GOT3 (cell line): ENCODE results near the gene DNAJB2.
"Not testable (repeated sequence)": the region's sequence is repeated elsewhere in the genome, so short reads cannot be mapped to it uniquely, and the experiment has no call there.

Experiments
- DNase-seq: peaks from one replicate; lab custom pipeline; 2025; ENCODE audit warnings: mixed read lengths; lab: John Stamatoyannopoulos, UW

The DNAJB2 gene

GRCh38 chr2:219285373-219285735, 6.2 kb downstream of the DNAJB2 start:
- DNase-seq: no peak

DNA sequence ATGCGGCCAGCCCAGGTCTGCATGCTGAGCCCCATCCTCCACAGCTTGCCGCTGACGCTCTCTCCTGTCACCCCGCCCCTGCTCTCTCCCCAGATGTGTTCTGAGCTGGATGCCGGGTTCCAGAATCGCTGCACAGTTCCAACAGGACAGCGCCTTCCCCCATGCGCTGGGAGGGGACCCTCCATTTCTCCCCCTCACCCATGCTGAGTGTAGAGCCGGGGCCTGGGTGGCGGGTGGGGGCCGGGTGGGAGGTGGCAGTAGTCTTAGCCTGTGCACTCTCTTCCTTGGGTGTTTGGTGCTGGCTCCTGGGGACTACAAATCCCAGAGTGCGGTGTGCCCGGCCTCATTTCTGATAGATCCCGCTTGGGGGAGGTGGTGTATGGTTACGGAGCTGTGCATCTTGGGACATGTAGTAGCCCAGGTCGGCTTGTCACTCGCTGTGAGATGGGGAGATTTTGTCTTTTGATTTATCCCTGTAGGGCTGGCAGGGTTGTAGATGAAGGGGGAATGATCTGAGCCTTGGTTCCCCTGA, 6.8 kb downstream of the DNAJB2 start:
- no peak for DNase-seq

DNA sequence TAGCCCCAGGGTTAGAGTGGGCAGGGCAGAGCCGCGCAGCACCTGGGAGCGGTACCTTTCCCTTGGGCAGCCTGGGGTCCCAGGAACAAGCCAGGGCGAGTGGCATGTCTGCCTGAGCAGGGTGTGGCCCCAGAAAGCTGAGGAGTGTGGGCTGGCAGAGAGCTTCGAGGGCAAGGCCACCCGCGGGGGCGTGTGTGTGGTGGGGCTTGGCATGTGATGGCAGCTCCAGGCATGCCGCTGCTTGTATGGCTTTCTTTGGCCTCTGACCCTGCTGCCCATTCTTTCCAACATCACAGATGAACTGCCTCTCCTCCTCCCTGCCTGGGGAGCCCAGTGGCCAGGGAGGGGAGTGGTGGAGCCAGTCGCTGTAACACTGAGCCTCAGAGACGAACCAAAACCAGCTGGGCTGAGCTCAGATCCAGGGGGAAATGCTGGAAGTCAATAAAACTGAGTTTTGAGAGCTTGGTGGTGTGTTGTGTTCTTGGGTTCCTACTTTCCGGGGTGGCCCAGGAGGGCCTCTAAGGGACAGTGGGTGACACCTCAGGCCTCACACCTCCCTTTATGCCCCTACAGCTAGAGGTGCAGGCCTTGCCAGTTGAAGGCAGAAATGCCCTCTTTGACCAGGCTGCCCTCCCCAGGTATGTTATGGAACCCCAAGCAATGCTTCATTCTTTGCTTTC, 7.4 kb downstream of the DNAJB2 start:
- DNase-seq: peak; percentile 10

DNA sequence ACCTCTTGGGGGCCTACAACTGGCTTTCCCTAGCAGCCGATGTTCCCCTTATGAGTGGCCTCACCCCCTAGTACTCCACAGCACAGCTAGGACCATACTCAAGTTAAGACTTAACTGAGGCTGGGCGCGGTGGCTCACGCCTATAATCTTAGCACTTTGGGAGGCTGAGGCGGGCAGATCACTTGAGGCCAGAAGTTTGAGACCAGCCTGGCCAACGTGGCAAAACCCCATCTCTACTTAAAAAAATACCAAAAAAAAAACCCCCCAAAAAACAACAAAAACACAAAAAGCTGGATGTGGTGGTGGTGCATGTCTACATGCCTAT, 7.9 kb downstream of the DNAJB2 start:
- not testable (repeated sequence) for DNase-seq

DNA sequence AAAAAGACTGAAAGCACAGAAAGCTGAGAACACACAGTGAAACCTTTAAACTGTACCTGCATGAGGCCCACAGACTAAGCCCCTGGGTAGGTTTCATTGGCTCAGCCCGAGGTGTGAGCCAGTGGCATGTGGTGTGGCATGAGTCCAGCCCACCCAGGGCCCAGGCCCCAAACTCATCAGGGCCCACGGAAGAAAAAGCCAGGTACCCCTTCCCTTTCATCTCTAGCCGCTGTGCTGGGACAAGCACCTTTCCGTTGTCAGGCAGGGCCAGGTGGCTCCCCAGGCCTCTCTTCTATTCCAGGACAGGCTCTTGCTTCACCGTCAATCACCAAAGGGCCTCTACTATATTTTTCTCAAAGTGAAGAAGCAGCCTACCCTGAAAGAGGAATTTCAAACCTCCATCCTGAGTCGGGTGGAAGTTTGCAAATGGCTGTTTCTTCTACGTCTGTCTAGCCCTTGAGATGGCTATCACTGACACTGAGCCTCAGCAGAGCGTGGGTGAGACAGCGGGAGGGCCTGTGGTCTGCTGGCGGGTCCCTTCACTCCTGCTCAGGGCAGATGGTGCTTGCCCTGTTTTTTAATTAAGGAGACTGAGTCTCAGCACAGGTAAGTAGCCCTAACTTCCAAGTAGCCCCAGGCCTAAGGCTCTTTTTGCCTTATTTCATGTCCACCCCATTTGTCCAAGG, 8.6 kb downstream of the DNAJB2 start:
- no peak for DNase-seq

DNA sequence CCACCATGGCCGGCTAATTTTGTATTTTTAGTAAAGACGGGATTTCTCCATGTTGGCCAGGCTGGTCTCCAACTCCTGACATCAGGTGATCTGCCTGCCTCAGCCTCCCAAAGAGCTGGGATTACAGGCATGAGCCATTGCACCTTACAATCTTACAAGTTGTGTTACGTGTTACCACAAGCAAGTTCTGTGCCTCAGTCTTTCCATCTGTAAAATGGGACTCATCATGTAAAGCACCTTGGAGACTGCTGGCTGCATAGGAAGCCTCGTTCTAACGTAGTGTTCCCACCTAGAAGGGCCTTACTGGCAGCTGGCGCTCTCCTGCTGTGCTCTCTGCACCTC, 10.0 kb downstream of the DNAJB2 start:
- no peak for DNase-seq

DNA sequence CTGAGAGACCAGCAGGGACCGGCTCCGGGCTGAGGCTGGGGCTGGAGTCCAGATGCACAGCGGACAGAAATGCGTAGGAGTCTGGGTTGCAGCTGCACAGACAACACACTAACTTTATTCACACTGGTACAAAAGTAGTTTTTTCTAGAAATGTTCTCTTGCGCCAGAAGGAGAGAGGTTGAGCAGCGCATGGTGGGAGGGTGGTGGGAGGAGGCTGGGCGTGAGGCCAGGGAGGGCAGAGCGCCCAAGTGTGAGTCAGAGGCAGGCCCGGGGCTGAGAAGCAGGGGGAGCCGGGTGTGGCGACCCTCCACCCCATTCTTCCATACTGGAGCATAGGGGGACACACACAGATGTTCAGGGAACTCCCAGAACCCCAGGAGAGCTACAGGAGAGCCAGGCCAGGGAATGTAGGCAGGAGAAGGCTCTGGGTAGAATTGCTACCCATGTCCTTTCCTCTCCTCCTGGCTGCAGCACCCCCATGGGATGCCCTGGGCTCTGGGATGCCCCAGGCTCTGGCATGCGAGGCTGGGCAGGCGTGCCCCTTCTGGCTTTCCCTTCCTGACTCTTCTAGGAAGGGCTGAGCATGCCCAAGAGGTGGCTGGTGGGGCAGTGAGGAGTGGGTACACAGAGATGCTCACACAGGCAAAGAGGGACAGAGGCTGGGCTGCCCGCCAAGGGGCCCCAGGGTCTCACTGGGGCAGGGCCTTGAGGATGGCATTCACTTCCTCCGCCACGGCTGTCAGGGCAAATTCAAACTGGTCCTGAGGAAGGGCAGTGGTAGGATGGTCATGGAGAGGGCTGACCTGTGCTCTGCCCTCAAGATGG, 10.6 kb downstream of the DNAJB2 start:
- peak; percentile 51 for DNase-seq

- DNase-seq: no peak
Observed at GRCh38 chr2:219290381-219291171, 11.4 kb downstream of the DNAJB2 start.

DNA sequence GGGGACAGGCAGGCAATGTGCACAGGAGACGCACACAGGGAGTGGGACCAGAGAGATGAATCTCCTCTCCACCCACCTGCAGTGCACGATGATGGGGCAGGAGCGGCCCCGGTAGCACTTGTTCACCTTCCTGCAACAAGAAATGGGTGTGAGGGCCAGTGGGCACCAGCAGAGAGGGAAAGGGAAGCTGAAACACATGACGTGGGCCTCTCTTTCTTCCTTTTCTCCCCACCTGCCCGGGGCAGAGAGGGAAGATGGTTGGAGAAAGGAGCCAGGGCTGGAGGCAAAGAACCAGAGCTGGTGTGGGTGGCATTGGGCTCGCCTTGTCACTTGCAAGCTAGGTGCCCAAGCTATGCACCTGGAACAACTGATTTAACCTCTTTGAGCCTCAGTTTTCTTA, 12.2 kb downstream of the DNAJB2 start:
- no peak for DNase-seq

DNA sequence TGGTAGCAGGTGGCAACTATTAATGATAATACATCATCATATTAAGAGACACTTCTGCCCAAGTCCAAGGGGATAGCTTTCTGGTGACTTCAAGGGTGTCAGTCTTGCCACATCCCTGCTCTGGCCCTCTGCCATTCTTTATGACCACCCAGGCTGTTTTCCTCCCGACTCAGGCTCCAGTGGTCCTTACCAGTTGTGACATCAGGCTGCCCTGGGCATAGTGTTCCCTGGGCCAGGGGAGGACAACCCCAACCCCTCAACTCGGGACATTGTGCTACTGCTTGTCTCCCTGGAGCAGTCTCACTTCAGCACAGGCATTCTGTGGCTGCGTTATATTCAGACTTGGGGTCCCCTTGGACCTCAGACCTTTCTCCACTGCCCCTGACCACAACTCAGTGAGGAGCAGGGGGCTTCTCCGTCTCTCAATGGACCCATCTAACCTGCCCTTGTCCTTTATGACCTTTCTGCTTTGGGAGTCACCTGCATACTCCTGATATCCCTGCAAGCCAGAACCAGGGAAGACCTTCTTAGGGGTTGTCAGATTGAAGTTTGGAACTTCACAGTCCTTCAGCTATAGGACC, 12.8 kb downstream of the DNAJB2 start:
- DNase-seq: no peak

GRCh38 chr2:219292616-219293015, 13.4 kb downstream of the DNAJB2 start:
- no peak for DNase-seq

GRCh38 chr2:219293736-219294231, 14.6 kb downstream of the DNAJB2 start:
- no peak for DNase-seq

DNA sequence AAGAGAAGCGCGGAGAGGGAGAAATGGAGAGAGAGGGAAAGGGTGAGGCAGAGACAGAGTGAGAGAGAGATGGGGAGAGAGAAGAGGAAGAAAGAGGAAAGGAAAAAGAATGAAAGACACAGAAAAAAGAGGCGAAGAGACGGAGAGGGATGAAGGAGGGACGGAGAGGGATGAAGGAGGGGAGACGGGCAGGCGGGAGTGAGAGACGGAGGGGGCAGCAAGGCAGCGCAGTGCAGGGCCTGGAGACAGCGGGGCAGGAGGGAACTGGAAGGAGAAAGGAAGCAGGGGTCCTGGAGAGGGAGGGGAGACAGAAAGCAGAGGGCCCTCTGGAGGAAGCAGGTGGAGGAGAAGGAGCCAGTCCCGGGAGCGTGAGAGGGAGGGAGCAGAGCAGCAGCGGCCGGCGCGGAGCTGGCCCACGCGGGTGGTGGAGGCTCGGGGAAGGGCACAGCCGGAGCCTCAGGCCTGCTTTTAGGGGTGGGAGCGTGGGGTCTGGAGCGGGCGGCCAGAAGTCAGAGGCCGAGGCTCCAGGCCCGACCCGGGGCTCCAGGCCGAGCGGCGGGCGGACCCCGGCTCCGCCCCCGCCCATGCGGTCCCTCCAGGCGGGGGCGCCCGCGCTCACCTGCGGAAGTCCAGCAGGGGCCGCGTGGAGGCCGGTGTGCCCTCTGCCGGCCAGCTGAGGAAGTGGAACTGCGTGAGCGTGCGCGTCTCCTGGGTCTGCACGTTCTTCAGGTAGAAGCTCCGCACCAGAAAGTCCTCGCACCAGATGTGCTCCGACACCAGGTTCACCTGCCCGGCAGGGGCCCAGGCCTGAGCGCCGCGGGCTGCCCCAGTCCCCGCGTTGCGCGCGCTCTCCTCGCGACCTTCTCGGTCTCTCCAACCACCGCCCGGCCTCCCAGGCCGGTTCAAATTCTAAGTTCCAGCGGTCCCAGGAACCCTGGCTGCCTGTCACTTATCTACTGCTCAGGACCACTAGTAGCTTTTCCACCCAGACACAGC, 15.5 kb downstream of the DNAJB2 start:
- DNase-seq: peak; percentile 33

GRCh38 chr2:219296142-219296541, 17.0 kb downstream of the DNAJB2 start:
- DNase-seq: no peak

- DNase-seq: no peak
Observed at GRCh38 chr2:219296631-219297391, 17.6 kb downstream of the DNAJB2 start.

DNA sequence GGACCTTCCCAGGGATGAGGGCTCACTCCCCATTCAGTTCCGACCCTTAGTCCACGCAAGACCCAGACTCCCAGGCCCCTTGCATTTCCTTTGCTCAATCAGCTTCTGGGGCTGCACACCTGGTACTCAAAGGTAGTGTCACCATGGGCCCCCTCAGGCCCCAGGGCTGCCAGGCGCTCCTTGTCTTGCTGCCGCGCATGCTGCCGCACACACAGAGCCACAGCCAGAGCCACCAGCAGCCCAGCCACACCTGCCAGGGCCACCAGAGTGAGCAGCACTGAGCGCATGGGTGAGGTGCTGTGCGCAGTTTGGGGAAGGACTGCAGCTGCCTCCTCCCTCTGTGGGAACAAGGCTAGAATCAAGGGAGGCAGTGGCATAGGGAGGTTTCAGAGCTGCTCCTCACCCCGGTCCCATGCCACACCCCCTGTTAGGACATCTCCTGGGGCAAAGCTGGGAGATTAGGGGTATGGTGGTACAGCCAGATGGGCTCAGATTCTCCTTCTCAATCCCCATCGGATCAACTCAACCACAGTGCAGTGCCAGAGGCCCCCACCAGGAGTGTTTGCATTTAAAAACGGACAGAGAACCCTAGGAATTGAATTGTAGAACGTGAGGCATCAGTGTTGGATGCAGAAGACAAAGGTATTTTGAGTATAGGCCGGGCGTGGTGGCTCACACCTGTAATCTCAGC, 18.7 kb downstream of the DNAJB2 start:
- DNase-seq: no peak

GRCh38 chr2:219298759-219299371, 19.7 kb downstream of the DNAJB2 start:
- DNase-seq: peak; percentile 49

- no peak for DNase-seq
Observed at GRCh38 chr2:219299372-219299760, 20.2 kb downstream of the DNAJB2 start.

GRCh38 chr2:219300022-219300421, 20.9 kb downstream of the DNAJB2 start:
- no peak for DNase-seq
